ENCODE data around the gene TUNAR.
"Not testable (repeated sequence)": the region's sequence is repeated elsewhere in the genome, so short reads cannot be mapped to it uniquely, and the experiment has no call there.

The TUNAR gene

GRCh38 chr14:95958105-95958504 is 81.5 kb downstream of the TUNAR start:
- TF ChIP-seq CTCF (IDR thresholded peaks at IDR 0.05; ENCODE audit: low read depth, low read length): no peak
- in situ Hi-C loops (cut with HindIII; ENCODE audit: low sequenced_read_pairs): no loop called here
- no peak for DNase-seq (ENCODE audit: low read depth, low spot score)
- H3K4me3 ChIP-seq (ENCODE audit: low read depth, low read length): no peak overlapping the region

- H3K4me3 ChIP-seq (ENCODE audit: low read depth, low read length): no peak overlapping the region
- no peak for DNase-seq (ENCODE audit: low read depth, low spot score)
- TF ChIP-seq CTCF (IDR thresholded peaks at IDR 0.05; ENCODE audit: low read depth, low read length): no peak
- in situ Hi-C loops (cut with HindIII; ENCODE audit: low sequenced_read_pairs): no loop called here
Observed at GRCh38 chr14:95959317-95959716, 82.7 kb downstream of the TUNAR start.

DNA sequence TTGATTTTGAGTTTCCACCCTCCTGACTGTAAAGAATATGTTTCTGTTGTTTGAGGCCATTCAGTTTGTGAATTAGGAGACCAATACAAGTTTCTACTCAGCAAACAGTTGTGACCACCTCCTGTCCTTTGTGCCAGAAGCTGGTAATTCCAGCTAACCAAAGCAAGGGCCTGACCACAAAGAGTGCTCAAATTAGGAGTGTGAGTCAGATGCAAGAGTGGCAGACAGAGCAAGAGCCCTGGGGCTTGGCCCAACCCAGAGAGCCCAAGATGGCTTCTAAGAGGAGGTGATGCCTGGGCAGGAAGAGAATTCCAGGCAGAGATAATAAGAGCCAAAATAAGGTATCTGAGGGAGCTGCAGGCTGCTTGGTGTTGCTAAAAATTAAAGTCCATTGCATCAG is 84.8 kb downstream of the TUNAR start:
- DNase-seq (ENCODE audit: low read depth, low spot score): no peak
- TF ChIP-seq CTCF (IDR thresholded peaks at IDR 0.05; ENCODE audit: low read depth, low read length): no peak
- in situ Hi-C loops (cut with HindIII; ENCODE audit: low sequenced_read_pairs): no loop called here
- no peak overlapping the region for H3K4me3 ChIP-seq (ENCODE audit: low read depth, low read length)

- H3K4me3 ChIP-seq (ENCODE audit: low read depth, low read length): no peak overlapping the region
- in situ Hi-C loops (cut with HindIII; ENCODE audit: low sequenced_read_pairs): no loop called here
- no peak for TF ChIP-seq CTCF (IDR thresholded peaks at IDR 0.05; ENCODE audit: low read depth, low read length)
- no peak for DNase-seq (ENCODE audit: low read depth, low spot score)
Observed at GRCh38 chr14:95964901-95965300, 88.3 kb downstream of the TUNAR start.

- DNase-seq (ENCODE audit: low read depth, low spot score); in situ Hi-C loops (cut with HindIII; ENCODE audit: low sequenced_read_pairs); H3K4me3 ChIP-seq (ENCODE audit: low read depth, low read length): not testable (repeated sequence)
Observed at GRCh38 chr14:95968048-95968447, 91.4 kb downstream of the TUNAR start.

Data from astrocyte of the spinal cord (primary cell).